Left ventricle myocardium inferior (tissue), 1 donor: ENCODE measurements around the gene HNRNPF. TPM values are rescaled to one million over a fixed set of nuclear protein-coding genes. Genes with fewer than 3 reads are reported as not detected.

Experiments used
- DNase-seq: peaks from one replicate; pipeline ENCODE4 v3.0.0-alpha.2; 2020
- H3K27ac ChIP-seq: fragments of 200-600 bp; replicated peaks from 2 replicates; pipeline ENCODE4 v1.8.0; 2021
- H3K27me3 ChIP-seq: fragments of 200-600 bp; 2 replicates; pipeline ENCODE4 v1.8.0; 2021; ENCODE audit warnings: low read depth
- H3K36me3 ChIP-seq: fragments of 200-600 bp; 2 replicates; pipeline ENCODE4 v1.8.0; 2021
- H3K4me1 ChIP-seq: fragments of 200-600 bp; 2 replicates; pipeline ENCODE4 v1.8.0; 2021
- H3K4me3 ChIP-seq: fragments of 200-600 bp; 2 replicates; pipeline ENCODE4 v1.8.0; 2021; ENCODE audit warnings: mild to moderate bottlenecking, moderate library complexity
- H3K9me3 ChIP-seq: fragments of 200-600 bp; replicated peaks from 2 replicates; pipeline ENCODE4 v1.8.0; 2021
- CTCF ChIP-seq: fragments of 200-600 bp; IDR thresholded peaks from 2 replicates; pipeline ENCODE4 v1.8.0; 2021; ENCODE audit warnings: antibody characterized with exemption, mild to moderate bottlenecking, borderline replicate concordance
- intact Hi-C: fragments of 100-400 bp; cut with micrococcal nuclease; formaldehyde crosslinking; loops from one replicate; pipeline ENCODE4 v1.11.0; 2022
- total RNA-seq: library from RNA; stranded (reverse); fragmentation: NEBNext Ultra II Directional; extraction: Animal tissue kit (Norgen Biotek cat#: 25700); gene quantifications from one replicate; pipeline ENCODE4 v1.2.1, GENCODE V29; 2021
- donor health status: DM: no; HTN: yes; CAD: no; lungs with severe emphysema.

HNRNPF gene
- total RNA-seq, 1 donor from 2014 or later = 70.5 TPM

GRCh38 chr10:43375401-43376020 is 33.5 kb downstream of the HNRNPF start:
- no peaks in the 10 kb centered on the region for H3K27me3 ChIP-seq
- TF ChIP-seq CTCF = no peak
- H3K27ac ChIP-seq = no peak overlapping the region
- H3K36me3 ChIP-seq = no peaks in the 10 kb centered on the region
- H3K9me3 ChIP-seq = no peaks in the 10 kb centered on the region
- peaks cover 11% of the 10 kb centered on the region for H3K4me1 ChIP-seq
- DNase-seq = no peak
- no peak overlapping the region for H3K4me3 ChIP-seq
- intact Hi-C loops = no loop called here

GRCh38 chr10:43374194-43374593 is 34.8 kb downstream of the HNRNPF start:
- TF ChIP-seq CTCF = no peak
- no peak overlapping the region for H3K4me3 ChIP-seq
- H3K27me3 ChIP-seq = no peaks in the 10 kb centered on the region
- peaks cover 11% of the 10 kb centered on the region for H3K4me1 ChIP-seq
- no peaks in the 10 kb centered on the region for H3K36me3 ChIP-seq
- no peak overlapping the region for H3K27ac ChIP-seq
- H3K9me3 ChIP-seq = no peaks in the 10 kb centered on the region
- DNase-seq = no peak
- intact Hi-C loops = no loop called here

DNA sequence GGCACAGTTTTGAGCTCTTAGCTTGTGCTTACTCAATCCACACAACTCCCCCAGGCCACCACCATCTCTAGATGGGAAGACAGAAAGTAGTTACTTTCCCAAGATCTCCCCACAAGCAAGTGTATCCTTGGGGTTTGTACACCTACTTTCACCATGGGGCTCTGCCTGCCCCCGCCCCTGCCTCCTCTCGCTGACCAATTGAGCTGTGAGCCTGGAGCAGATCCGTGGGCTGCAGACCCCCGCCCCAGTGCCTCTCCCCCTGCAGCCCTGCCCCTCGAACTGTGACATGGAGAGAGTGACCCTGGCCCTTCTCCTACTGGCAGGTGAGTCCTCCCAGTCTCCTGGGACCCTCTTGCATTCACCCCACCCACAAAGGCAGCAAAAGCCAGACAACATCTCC is 35.5 kb downstream of the HNRNPF start:
- no peak for TF ChIP-seq CTCF
- Histone ChIP-seq H3K4me3 (no peak overlapping the region), H3K9me3 (no peaks in the 10 kb centered on the region), H3K36me3 (no peaks in the 10 kb centered on the region), H3K27ac (no peak overlapping the region), H3K27me3 (no peaks in the 10 kb centered on the region), H3K4me1 (peaks cover 11% of the 10 kb centered on the region)
- intact Hi-C loops = no loop called here
- DNase-seq = no peak

GRCh38 chr10:43372765-43373361 is 36.1 kb downstream of the HNRNPF start:
- Histone ChIP-seq H3K4me3 (no peak overlapping the region), H3K36me3 (no peaks in the 10 kb centered on the region), H3K27me3 (no peaks in the 10 kb centered on the region), H3K27ac (no peak overlapping the region), H3K9me3 (no peaks in the 10 kb centered on the region), H3K4me1 (peaks cover 11% of the 10 kb centered on the region)
- DNase-seq = no peak
- no peak for TF ChIP-seq CTCF
- intact Hi-C loops = no loop called here

DNA sequence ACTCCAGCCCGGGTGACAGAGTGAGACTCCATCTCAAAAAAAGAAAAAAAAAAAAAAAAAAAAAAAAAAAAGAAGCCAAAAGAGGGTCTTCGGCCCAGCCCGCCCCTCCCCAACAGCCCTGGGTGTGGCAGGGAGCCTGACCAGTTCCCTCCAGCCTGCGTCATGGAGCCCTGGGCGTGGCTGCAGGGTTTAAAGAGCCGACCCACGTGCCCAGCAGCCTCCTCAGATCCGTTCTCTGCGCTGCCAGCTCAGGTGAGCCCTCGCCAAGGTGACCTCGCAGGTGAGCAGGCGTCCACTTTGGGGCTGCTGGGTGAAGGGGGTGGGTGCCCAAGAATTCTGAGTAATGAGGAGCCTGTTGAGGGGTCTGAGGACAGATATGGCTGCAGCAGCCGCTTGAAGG is 37.6 kb downstream of the HNRNPF start, which contains the start of gene FXYD4:
FXYD4 (plus strand) TSS at position 219 of the 400 bp plus-strand sequence. CDS start 2,111 bp downstream, outside the sequence.
- no peak for DNase-seq
- no peaks in the 10 kb centered on the region for H3K27me3 ChIP-seq
- TF ChIP-seq CTCF = no peak
- no peaks in the 10 kb centered on the region for H3K9me3 ChIP-seq
- no peaks in the 10 kb centered on the region for H3K36me3 ChIP-seq
- no peak within 1 kb of the TSS for H3K4me3 ChIP-seq
- no peak within 1 kb of the TSS for H3K27ac ChIP-seq
- peaks cover 11% of the 10 kb centered on the region for H3K4me1 ChIP-seq
- intact Hi-C loops = no loop called here
